Gastroesophageal sphincter (tissue), 3 donors: Measurements from ENCODE around the gene AASDH.
"Not testable (repeated sequence)": the region's sequence is repeated elsewhere in the genome, so short reads cannot be mapped to it uniquely, and the experiment has no call there.

Source experiments
- CTCF ChIP-seq, 4 experiments: fragments of 200-600 bp in 2 of 4; fragments of 450-650 bp in 2 of 4; sonication (generic) in 1 of 4; IDR thresholded peaks; one replicate each; pipeline ENCODE4 v1.5.1; 2017 to 2019; ENCODE audit warnings: antibody characterized with exemption in 4 of 4, mild to moderate bottlenecking in 2 of 4, moderate library complexity in 2 of 4
- EP300 ChIP-seq: sonication (generic); formaldehyde crosslinking; IDR thresholded peaks from one replicate; pipeline ENCODE4 v1.6.1; 2017; ENCODE audit warnings: antibody characterized with exemption, mild to moderate bottlenecking
- POLR2A ChIP-seq, 2 donors: fragments of 450-650 bp; IDR thresholded peaks; one replicate each; pipeline ENCODE4 v1.6.1; 2017; ENCODE audit warnings: antibody characterized with exemption in 2 of 2, mild to moderate bottlenecking in 2 of 2, moderate library complexity in 1 of 2
- POLR2AphosphoS5 ChIP-seq: sonication (generic); formaldehyde crosslinking; IDR thresholded peaks from one replicate; pipeline ENCODE4 v1.6.1; 2017; ENCODE audit warnings: antibody characterized with exemption

DNA sequence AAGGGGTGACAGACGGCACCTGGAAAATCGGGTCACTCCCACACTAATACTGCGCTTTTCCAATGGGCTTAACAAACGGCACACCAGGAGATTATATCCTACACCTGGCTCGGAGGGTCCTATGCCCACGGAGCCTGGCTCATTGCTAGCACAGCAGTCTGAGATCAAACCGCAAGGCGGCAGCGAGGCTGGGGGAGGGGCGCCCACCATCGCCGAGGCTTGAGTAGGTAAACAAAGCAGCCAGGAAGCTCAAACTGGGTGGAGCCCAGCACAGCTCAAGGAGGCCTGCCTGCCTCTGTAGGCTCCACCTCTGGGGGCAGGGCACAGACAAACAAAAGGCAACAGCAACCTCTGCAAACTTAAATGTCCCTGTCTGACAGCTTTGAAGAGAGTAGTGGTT, 24.3 kb downstream of the AASDH start:
- not testable (repeated sequence) for TF ChIP-seq CTCF (IDR thresholded peaks at IDR 0.05); POLR2AphosphoS5; POLR2A (IDR thresholded peaks at IDR 0.05); EP300
